Upper lobe of left lung (tissue), 6 donors: ENCODE measurements around the gene AKR1C1. TPM values are rescaled to one million over a fixed set of nuclear protein-coding genes. Genes with fewer than 3 reads are reported as not detected.
"Not testable (repeated sequence)": the region's sequence is repeated elsewhere in the genome, so short reads cannot be mapped to it uniquely, and the experiment has no call there.

ENCODE experiments used
- ATAC-seq, 2 donors: fragments of 200-7000 bp; cut with Tn5 transposase; one replicate each; pipeline ENCODE4 v1.9.1; 2022; ENCODE audit warnings: mild to moderate bottlenecking in 2 of 2, moderate library complexity in 2 of 2; ENCODE audit not compliant: low FRiP score in 2 of 2
- DNase-seq, 2 donors: peaks; one replicate each; pipeline ENCODE4 v3.0.0-alpha.2; 2019 to 2020
- H3K27ac ChIP-seq, 4 donors: fragments of 200-600 bp; sonication (generic); one replicate each; pipeline ENCODE4 v1.5.1; 2016 to 2019
- H3K27me3 ChIP-seq, 4 donors: fragments of 200-600 bp; sonication (generic); one replicate each; pipeline ENCODE4 v1.5.1; 2017 to 2019
- H3K36me3 ChIP-seq, 4 donors: fragments of 200-600 bp; sonication (generic); one replicate each; pipeline ENCODE4 v1.5.1; 2016 to 2019
- H3K4me1 ChIP-seq, 4 donors: fragments of 200-600 bp; sonication (generic); one replicate each; pipeline ENCODE4 v1.5.1; 2018 to 2019
- H3K4me3 ChIP-seq, 4 donors: fragments of 200-600 bp; sonication (generic); one replicate each; pipeline ENCODE4 v1.5.1; 2017 to 2019; ENCODE audit warnings: mild to moderate bottlenecking in 2 of 4, moderate library complexity in 1 of 4
- H3K9me3 ChIP-seq, 4 donors: fragments of 200-600 bp; sonication (generic); one replicate each; pipeline ENCODE4 v1.5.1; 2018 to 2019
- CTCF ChIP-seq, 6 experiments: fragments of 450-650 bp in 4 of 6; fragments of 200-600 bp in 2 of 6; sonication (generic) in 2 of 6; IDR thresholded peaks; one replicate each; pipeline ENCODE4 v1.5.1; 2016 to 2019; ENCODE audit warnings: antibody characterized with exemption in 6 of 6
- EP300 ChIP-seq, 4 donors: sonication (generic); formaldehyde crosslinking; IDR thresholded peaks; one replicate each; pipeline ENCODE4 v1.5.1; 2017; ENCODE audit warnings: antibody characterized with exemption in 4 of 4, control low read depth in 2 of 4
- POLR2A ChIP-seq, 4 donors: fragments of 450-650 bp; IDR thresholded peaks; one replicate each; pipeline ENCODE4 v1.5.1; 2016 to 2017; ENCODE audit warnings: antibody characterized with exemption in 4 of 4, mild to moderate bottlenecking in 2 of 4
- POLR2AphosphoS5 ChIP-seq, 2 donors: sonication (generic); formaldehyde crosslinking; IDR thresholded peaks; one replicate each; pipeline ENCODE4 v1.5.1; 2017; ENCODE audit warnings: antibody characterized with exemption in 2 of 2
- WGBS, 2 donors: methylation state at CpG; one replicate each; pipeline ENCODE4 v1.1.5; 2017 to 2018; 5-methylcytosine and 5-hydroxymethylcytosine counted together
- total RNA-seq, 6 donors: library from RNA; depleted of rRNA in 4 of 6; stranded (reverse); fragments of >200 nt in 4 of 6; gene quantifications; one replicate each; pipeline versions ENCODE4 v1.1.0 to v1.2.1, GENCODE V29; 2016 to 2021
- donor health status: DM: no; HTN: no; CAD: no; lungs with moderate emphysema.
- donor health status: DM: no; HTN: yes; CAD: no; lungs with severe emphysema.

AKR1C1 gene
- total RNA-seq, 6 donors from 2014 or later = 38.2 to 103 (median 44.3) TPM

- no peaks in the 10 kb centered on the region for H3K9me3 ChIP-seq
- no peak overlapping the region for H3K4me3 ChIP-seq
- no peak for ATAC-seq
- no peaks in the 10 kb centered on the region for H3K27me3 ChIP-seq
- WGBS, 2 donors = 75 to 85% methylated on average over 2 of the region's 2 CpGs
- no peak for TF ChIP-seq CTCF (IDR thresholded peaks at IDR 0.05)
- TF ChIP-seq POLR2AphosphoS5 (IDR thresholded peaks at IDR 0.05) = no peak
- TF ChIP-seq POLR2A (IDR thresholded peaks at IDR 0.05) = no peak
- no peak for TF ChIP-seq EP300 (IDR thresholded peaks at IDR 0.05)
- no peaks in the 10 kb centered on the region for H3K36me3 ChIP-seq
- DNase-seq = no peak
- peaks cover 5 to 54% (median 19%) of the 10 kb centered on the region in 4 donors for H3K4me1 ChIP-seq
- peak overlapping the region in 1 of 4 donors; percentile 30 for H3K27ac ChIP-seq
Measured at GRCh38 chr10:4945766-4946717, 17.2 kb upstream of the AKR1C1 start.

GRCh38 chr10:4947039-4947634 lies 16.1 kb upstream of the AKR1C1 start:
- Histone ChIP-seq H3K36me3 (no peaks in the 10 kb centered on the region), H3K27ac (peak overlapping the region; percentile 32 to 78 (median 68)), H3K4me3 (no peak overlapping the region), H3K27me3 (no peaks in the 10 kb centered on the region), H3K4me1 (peaks cover 5 to 49% (median 19%) of the 10 kb centered on the region in 4 donors), H3K9me3 (no peaks in the 10 kb centered on the region)
- ATAC-seq (no peak), DNase-seq (no peak)
- TF ChIP-seq CTCF (IDR thresholded peaks at IDR 0.05) (no peak), EP300 (IDR thresholded peaks at IDR 0.05) (peak in 1 of 4 donors; percentile 23), POLR2A (IDR thresholded peaks at IDR 0.05) (no peak), POLR2AphosphoS5 (IDR thresholded peaks at IDR 0.05) (no peak)

- Histone ChIP-seq H3K9me3 (no peaks in the 10 kb centered on the region), H3K27me3 (no peaks in the 10 kb centered on the region), H3K4me1 (peaks cover 5 to 41% (median 18%) of the 10 kb centered on the region in 4 donors), H3K4me3 (no peak overlapping the region), H3K27ac (peak overlapping the region; percentile 30 to 78 (median 68)), H3K36me3 (no peaks in the 10 kb centered on the region)
- 40 to 64% methylated on average over 5 of the region's 5 CpGs for WGBS, 2 donors
- DNase-seq = peak in 1 of 2 donors; percentile 42
- ATAC-seq = peak; percentile 88 to 93
- TF ChIP-seq CTCF (IDR thresholded peaks at IDR 0.05) = no peak
- TF ChIP-seq POLR2A (IDR thresholded peaks at IDR 0.05) = no peak
- peak in 1 of 2 donors; percentile 45 for TF ChIP-seq POLR2AphosphoS5 (IDR thresholded peaks at IDR 0.05)
- TF ChIP-seq EP300 (IDR thresholded peaks at IDR 0.05) = peak in 1 of 4 donors; percentile 86
Measured at GRCh38 chr10:4947635-4948596, 15.3 kb upstream of the AKR1C1 start.

- H3K27ac ChIP-seq, ATAC-seq: not testable (repeated sequence)
- WGBS, 2 donors = 69 to 81% methylated on average over 5 of the region's 5 CpGs
Measured at GRCh38 chr10:4951512-4952162, 11.6 kb upstream of the AKR1C1 start.

More at GRCh38 chr10:4951512-4952162, 11.6 kb upstream of the AKR1C1 start:
- not testable (repeated sequence) for H3K9me3 ChIP-seq, DNase-seq, H3K36me3 ChIP-seq, H3K27me3 ChIP-seq, H3K4me3 ChIP-seq
- H3K4me1 ChIP-seq = peaks cover 5 to 26% (median 16%) of the 10 kb centered on the region in 4 donors
